ENCODE data around the gene BRIX1.

The BRIX1 gene, protein sequence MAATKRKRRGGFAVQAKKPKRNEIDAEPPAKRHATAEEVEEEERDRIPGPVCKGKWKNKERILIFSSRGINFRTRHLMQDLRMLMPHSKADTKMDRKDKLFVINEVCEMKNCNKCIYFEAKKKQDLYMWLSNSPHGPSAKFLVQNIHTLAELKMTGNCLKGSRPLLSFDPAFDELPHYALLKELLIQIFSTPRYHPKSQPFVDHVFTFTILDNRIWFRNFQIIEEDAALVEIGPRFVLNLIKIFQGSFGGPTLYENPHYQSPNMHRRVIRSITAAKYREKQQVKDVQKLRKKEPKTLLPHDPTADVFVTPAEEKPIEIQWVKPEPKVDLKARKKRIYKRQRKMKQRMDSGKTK

DNA sequence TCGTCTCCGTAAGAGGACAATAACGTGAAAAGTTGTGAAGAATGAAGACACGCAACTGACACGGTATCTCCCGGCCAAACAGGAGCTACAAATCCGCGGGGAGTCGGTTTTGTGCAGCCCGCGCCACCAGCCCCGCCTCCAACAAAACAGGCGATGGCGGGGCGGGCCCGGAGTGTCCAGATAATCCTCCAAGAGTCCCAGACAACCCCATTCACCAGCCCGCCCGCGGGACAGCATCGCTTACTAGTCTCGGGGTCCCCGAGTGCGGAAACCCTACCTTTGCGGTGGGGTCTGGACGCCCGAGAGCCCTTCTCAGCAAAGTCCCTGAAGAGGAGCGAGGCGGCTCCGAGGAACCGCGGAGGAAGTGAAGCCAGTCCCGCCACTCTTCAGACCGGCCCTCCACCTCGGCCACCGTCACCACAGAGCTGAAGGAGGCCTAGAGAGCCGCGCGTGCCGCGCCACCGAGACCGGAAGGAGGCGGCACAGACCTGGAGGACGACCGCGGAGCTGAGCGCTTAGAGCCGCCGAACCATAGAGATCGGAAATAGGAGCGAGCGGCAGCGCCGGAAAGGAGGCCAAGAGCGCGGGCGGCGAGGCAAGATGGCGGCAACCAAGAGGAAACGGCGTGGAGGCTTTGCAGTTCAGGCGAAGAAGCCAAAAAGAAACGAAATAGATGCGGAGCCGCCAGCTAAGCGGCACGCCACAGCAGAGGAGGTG lies at the start of gene BRIX1, which contains the start of gene RAD1:
BRIX1 (plus strand) TSS at position 573 of the 717 bp plus-strand sequence; CDS start at position 601, 28 bp downstream.
RAD1 (minus strand) TSS at position 366 of the 717 bp plus-strand sequence. CDS start 612 bp downstream, outside the sequence.
- DNase-seq: peak; percentile 97

DNA sequence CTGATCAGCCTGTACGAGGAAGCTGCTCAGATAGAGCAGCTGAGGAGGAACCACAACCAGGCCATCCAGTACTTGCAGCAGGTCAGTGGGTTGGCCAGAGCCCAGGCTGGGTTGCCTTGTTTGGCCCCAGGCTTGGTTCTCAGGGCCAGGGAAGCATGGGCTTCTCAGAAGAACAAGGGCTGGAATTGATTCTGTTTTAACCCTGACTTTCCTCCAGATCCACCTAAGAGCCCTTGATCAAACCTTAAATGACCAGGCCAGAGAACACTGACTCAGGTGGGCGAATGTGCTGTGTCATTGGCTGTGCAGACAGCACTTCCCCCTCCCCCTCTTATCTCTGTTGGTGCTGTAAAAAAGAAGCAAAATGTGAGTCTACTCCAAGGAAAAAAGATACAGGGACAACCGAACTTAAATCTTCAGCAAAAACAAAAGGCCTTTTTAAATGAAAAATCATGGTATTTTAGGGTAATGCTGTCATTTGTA lies 48.5 kb upstream of the BRIX1 start:
- no peak for DNase-seq

DNA sequence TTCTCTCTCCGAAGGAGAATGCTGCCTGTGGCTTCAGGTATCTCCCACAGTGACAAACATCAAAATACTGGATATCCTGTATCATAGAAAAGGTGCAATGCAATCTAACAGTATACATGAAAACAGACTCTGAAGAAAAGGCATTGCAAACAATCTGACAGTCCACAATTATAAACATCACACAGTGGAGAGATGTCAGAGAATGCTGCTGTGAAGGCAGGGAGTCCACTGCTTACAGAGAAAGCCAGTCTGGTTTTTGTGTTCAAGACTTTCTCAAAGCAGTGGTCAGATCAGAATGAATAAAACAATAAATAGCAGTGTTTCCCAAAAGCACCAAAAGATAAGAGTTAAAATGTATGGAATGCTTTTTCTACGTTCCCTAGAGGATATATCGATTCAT lies 47.9 kb upstream of the BRIX1 start:
- DNase-seq: no peak

- DNase-seq: no peak
These were observed 46.7 kb upstream of the BRIX1 start for GRCh38 chr5:34868791-34869190.

DNA sequence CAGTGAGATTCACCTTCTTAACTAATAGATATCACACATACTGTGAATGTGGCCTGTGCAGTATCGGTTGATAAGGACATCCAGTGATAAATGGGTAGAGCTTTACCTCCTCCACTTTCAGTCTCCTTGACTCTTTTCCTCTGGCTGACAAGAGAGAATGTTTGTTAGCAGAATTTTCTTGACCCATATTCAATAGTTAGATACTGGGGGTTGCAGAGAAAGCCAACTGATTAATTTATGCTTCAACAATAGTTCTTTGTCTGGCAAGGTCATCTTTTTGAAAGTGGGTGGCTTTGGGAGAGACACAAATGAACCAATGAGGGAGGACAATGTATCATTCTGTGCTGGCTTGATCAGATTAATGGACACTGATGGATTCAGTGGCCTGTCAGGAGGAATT lies 46.3 kb upstream of the BRIX1 start:
- DNase-seq: no peak

GRCh38 chr5:34870382-34870781 lies 45.1 kb upstream of the BRIX1 start:
- DNase-seq: no peak

- no peak for DNase-seq
These were observed 39.2 kb upstream of the BRIX1 start for GRCh38 chr5:34876275-34876674.

GRCh38 chr5:34881246-34881645 lies 34.3 kb upstream of the BRIX1 start:
- DNase-seq: no peak

GRCh38 chr5:34886392-34887119 lies 29.0 kb upstream of the BRIX1 start:
- DNase-seq: no peak

DNA sequence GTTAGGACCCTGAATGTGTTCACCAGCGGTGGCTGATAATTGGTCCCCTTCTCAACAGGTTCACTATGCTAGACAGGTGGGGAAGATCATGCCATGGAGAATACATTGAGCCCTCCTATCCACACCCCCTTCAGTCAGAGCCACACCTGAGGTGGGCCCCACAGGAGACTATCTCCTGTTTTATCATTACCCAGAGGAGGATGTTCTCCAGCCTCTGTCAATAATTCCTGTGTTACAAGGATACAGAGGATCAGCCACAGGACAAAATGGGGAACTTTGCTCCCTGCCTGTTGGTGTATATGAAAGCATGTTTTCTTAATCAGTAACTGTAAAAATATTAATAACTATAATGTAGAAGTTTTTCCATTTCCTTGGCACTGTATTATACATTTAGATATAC lies 26.1 kb upstream of the BRIX1 start:
- DNase-seq: no peak

DNA sequence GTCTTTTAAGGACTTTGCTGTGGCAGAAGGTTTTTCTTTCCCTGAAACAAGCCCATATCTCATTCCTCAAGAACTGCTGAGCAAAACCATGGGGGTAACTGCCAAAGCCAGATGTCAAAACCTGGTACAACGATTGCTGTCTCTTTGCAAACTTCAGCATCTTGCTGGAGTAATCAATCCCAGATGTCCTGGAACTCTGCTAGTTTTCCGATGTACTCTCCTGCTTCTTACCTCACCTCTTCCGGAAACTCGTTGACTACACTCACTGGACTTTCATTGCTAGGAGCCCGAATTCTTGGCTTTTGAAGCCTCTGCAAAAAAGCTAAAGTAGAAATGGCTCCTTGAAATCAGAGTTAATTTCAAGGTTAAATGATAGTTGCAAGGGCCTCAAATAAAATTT lies 23.5 kb upstream of the BRIX1 start:
- no peak for DNase-seq

DNA sequence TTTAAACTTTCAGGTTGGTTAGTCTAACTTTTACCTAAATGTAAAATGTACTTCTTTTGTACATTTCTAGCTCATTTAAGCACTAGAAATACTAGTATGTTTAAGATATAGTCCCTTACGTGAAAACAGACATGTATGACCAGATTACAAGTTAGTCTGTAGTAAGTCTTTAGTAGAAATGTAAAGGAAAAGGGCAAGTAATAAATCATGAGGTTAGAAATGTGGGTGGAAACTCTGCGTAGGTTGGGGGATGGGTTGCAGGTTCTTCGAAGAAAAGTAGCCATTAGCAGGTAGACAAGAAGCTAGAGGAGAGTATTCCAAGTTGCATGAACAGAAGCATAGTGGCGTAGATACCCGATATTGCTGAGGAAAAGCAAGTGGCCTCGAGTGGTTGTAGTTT lies 23.1 kb upstream of the BRIX1 start:
- no peak for DNase-seq

DNA sequence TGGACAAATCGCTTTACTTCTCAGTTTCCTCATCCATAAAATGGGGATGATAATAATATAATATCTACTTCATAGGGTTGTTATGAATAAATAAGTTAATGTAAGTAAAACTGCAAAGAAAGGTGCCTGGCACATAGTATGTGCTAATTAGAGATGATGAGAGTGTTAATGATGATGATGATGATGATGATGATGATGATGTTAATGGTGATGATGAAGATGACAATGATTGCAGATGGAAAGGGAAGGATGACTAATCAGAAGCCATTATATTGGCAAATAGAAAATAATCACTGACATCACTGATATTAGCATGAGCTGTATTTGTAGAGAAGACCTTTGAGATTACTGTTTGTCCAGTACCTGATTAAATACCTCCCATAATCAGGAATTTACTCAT lies 20.8 kb upstream of the BRIX1 start:
- no peak for DNase-seq

GRCh38 chr5:34895641-34896419 lies 19.7 kb upstream of the BRIX1 start:
- no peak for DNase-seq

DNA sequence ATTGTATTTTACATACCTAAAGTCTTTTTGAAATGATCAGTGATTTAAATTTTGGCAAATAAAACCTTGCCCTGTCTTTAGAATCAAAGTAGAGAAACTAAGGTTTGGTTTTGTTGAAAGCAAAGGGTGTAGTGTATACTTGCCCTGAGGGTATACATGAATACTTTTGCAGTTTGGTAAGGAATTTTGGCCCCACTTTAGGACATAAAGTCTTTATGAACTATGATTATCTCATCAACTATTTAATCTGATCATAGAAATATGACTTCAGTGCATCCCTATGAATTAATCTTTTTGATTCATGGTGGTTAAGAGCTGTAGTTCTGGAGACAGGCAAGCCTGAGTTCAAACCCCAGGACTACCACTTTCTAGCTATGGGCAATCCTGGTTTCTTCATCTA lies 17.9 kb upstream of the BRIX1 start:
- DNase-seq: no peak

DNA sequence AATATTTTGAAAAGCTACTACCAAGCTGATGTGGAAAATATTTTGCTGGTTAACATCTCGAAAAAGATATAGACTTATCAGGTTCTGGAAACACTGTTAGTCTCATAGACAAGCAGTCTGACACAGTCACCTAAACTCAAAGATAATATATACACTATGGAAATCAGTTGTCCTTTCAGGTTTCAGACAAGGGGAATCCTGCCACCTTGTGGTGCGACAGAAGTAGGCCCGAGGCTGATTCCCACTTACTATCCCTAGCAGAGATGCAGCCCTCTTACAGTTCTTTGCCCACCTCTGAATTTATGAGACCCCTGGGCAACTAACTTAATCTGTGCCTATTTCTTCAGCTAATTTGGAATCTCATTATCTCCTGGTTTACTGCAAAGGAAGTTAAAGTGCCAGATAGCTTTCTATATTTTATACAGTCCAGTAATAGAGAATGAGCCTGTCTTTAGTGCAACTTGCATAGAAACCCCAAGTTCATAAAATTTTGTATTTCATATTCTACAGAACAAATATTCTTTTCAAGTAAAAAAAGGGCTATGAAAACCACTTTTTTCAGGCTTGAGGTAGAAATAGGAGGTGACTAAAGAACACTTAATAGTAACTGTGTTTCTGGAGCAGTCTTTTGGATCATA lies 17.1 kb upstream of the BRIX1 start:
- DNase-seq: peak; percentile 73

GRCh38 chr5:34899066-34899465 lies 16.4 kb upstream of the BRIX1 start:
- no peak for DNase-seq

DNA sequence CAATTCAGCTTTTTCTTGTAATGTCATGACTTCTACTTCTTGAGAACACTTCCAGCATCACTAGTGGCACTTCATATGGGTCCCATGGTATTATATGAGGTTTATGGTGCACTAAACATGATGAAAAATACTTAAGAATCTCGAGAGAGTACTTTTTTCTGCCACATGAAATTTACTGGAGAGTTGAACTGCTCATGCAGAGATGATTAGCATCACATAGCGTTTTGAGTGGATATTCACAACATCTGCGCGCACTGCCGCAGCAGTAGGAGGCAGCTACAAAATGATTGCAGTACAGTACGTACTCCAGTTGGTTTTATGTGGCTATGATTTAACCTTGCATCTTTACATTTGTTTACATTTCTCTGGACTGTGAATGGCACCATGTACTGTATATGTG lies 14.9 kb upstream of the BRIX1 start:
- DNase-seq: no peak

DNA sequence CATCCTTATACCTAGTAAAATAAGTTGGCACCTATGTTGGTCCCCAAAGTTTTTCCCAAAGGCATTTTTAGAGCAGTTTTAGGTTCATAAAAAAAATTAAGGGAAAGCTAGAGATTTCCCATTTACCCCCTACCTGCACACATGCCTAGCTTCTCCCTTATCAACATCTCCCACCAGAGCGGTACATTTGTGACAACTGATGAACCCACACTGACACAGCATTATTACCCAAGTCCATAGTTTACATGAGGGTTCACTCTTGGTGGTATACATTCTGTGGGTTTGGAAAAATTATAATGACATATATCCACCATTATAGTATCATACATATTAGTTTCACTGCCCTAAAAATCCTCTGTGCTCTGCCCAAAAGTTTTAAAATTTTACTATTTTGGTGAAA lies 12.3 kb upstream of the BRIX1 start:
- DNase-seq: no peak

GRCh38 chr5:34905564-34905963 lies 9.9 kb upstream of the BRIX1 start:
- no peak for DNase-seq

- no peak for DNase-seq
These were observed 2.4 kb upstream of the BRIX1 start for GRCh38 chr5:34913072-34913471.

DNA sequence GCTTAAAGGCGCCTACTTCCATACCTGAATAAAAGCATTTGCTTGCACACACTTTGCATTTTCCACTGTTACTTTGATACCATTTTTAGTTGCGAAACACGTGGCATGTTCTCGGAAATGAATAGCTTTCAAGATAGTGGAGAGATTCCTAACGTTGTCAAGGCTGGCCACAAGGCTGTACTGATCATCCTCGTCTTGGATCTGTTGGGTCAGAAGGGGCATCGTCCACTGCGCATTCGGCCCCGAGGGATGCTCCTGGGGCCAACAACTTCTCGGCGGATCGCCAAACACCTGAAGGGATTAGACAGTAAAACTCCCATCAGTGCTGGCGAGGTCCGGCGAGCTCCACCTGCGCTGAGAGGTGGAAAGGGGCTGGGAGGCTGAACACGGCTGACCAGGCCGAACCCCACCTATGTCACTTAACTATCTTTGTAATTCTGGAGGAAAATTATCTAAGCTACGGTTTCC lies 806 bp upstream of the BRIX1 start:
- DNase-seq: no peak
